Measurements from ENCODE around the gene EPG5.
"Not testable (repeated sequence)": the region's sequence is repeated elsewhere in the genome, so short reads cannot be mapped to it uniquely, and the experiment has no call there.

EPG5 gene

DNA sequence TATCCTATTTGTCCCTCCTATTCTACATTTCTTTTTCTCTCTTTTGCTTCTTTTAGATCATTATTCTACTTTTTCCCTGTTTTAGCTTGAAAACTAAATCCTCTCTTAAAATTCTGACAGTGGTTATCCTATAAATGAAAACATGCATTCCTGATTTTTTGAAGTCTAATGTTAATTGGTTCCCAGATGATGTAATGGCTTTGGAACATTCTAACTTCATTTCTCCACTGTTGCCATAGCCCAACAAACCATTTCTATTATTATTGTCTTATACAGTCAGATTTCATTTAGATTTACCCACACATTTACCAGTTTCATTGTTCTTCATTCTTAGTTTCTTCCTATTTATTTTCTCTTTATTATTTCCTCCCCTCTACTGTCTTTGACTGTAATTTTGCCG, 105.2 kb downstream of the EPG5 start:
- DNase-seq: no peak

DNA sequence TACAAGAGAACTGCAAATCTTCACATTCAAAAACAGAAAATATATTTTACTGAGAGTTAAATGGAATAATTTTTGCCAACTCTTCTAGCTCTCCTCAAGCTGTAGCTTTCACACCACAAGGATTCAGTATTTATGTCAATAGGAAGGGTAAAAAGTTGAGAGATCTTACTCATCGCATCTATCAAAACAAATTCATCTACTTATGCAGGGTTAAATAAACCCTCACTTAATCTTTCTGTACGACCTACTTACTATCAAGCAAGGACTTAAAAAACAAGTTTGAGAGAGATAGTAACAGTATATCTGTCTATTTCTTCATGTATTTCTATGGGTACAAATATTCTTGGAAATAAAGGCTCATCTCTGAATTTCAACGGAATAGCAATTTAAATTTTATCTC, 106.2 kb downstream of the EPG5 start:
- DNase-seq: no peak

DNA sequence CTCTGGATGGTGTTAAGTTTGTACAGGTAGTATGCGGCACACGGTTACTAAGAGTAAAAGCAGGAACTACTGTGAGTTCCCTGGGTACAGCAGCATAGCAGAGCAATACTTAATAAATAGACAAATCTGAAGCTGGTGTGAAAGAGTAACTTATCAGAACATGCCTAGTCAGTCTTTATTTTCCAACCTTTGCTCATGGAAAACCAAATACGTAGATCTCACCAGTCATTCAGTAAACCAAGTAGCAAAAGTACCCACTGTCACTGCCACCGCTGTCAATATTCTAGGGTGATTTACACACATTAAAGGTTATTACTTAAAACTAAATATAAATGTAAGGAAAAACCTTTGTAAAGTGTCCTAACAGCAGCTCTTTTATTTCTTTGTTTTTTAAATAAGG, 106.6 kb downstream of the EPG5 start:
- no peak for DNase-seq

DNA sequence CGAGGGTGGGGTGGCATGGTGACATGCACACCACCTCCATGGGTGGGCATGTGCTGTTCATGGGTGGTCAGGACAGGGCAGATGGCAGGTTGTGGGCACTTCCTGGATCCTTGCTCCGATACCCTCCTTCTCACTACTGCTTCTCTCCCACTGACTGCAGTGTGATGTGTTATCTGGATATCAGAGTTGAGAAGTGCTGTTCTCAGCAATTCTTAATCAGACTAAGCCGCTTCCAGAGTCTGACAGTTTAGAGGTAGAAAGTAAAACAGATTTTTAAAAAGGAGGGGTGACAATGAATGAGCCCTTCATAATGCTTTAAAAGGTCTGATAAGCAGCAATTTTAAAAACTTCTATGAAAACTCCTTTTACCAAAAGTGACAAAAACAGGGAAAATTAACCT, 107.8 kb downstream of the EPG5 start:
- DNase-seq: no peak

DNA sequence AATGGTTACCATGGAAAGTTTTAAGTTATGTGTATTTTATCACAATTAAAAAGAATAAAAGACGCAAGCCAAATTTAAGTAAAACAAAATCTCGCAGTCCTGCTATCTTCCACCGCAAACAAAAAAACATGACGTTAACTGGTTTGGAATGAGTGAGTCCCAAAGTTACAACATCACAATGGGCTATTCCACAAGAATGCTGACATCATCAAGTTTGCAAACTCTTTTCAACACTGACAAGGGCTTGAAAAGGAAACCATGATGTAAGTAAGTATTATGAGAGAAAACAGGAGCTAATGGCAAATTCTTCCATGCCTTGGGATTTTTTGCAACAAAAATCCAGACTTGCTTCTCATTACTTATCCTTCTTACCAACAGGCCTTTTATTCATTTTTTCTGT, 110.6 kb downstream of the EPG5 start:
- DNase-seq: peak; percentile 61

DNA sequence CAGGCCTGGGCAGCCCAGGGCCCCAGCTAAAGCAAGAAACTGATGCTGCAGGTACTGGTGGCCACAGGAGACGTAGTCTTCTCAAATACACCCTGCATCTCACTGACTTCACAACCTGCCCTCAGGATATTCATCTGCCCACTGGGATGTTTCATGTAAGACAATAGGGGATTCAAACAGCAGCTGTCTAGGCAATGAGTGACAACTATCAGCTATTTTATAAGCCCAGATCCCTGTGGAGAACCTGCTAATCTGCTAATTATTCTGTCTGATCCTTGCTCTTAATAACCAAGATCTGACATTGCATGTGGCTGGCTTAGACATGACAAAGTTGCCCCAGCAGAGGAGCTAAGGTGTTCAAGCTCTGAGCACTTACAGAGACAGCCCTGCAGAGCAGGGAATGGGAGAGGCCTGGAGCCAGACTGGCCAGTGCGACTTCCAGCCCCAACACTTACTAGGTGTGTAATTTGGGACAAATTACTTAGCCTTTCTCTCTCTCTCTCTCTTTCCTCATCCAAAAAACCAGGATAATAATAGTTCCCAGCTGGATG, 113.0 kb downstream of the EPG5 start:
- no peak for DNase-seq

DNA sequence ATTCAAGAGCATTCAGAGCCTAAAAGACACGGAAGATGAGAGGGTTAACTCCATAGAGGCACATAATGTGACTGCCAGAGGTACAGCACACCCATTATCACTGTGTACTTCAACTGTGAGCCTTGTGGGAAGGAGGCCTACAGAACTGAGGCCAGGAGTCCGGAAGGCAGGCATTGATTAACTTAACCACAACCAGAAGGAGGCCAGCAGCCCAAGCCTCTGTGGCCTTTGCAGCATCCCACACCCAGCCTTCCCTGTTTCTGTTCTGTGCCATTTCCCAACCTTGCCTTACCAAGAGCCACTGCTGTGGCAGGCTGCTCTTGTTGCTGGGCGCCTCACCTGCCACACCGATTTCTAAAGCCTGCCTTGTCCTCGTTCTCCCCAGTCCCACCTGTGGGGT, 114.5 kb downstream of the EPG5 start:
- no peak for DNase-seq

DNA sequence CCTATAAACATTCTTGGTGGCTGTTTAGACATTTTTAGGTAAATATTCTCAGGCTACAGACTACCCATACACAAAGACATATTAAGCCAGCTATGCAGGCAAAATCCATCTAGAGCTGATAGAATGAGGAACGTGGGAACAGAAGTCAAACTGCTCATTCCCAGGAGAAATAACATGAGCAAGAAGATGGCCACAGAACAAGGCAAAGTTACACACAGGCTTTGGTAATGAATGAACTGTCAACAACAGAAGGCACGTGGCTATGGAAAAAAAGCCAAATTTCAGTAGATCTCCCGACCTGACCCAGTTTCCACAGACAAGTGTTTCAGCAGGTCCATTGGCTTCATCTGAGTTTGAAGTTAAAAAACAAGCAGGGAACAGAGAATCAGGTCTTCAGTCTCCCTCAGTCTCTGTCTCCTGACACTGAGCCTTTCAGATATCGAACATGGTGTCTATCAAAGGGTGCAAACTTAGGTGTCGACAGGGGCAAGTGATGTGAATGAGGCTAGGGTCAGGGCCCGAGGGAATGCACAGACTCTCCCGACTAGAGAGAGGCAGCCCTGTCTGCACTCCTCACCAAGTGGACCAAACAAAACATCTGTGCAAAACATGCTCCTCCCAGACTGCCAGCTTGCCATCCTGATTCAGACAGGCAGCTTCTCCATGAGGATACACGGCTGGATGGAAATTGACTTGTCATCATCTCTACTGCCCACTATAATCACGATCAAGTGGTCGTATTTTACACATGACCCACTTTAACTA, 115.8 kb downstream of the EPG5 start:
- no peak for DNase-seq

DNA sequence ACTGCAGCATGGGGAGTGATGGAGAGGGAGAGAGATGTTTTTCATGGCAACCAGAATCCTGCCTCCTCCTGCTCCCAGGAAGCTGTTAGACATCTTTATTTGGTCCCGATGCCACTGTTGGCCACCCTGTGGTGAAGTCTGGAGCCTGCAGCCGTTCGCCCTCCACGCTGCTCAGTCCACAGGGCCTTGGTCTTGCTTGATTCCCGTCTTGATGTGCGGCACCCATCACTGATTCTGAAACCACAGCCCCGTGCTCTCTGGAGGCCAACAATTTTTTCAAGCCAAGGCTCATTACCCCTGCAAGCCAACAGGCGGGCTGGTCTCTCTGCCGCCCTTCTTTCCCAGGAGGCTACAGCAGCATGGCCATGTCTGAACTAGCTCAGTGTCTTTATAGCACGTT, 117.1 kb downstream of the EPG5 start:
- no peak for DNase-seq

DNA sequence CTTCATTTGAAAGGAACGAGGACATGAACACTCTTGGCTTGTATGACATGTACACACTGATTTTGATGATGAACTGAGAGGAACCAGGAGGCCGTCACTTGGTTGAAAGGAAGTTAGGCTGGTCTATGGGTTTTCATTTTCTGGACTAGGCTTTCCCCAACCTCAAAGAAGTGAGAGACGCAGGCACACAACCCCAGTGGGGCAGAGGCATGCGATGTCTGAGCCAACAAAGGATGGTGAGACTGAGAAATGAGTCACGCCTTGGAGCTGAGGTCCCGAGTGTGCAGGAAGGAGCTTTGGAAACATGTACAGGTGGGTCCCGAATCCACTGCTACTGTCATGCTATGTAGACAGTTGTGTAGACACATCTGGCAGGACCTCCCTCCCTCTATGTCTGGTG, 117.6 kb downstream of the EPG5 start:
- DNase-seq: no peak

DNA sequence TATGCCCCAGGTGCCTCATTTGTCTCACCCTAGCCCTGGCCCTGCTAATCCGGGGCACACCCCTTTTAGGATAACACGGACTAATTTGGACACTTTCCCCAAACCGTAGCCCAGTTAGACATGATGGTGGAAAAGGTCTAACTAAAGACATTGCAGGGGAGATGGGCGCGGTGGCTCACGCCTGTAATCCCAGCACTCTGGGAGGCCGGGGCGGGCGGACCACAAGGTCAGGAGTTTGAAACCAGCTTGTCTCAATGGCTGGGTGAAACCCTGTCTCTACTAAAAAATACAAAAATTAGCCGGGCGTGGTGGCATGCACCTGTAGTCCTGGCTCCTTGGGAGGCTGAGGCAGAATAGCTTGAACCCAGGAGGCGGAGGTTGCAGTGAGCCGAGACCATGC, 118.5 kb downstream of the EPG5 start:
- DNase-seq: not testable (repeated sequence)

DNA sequence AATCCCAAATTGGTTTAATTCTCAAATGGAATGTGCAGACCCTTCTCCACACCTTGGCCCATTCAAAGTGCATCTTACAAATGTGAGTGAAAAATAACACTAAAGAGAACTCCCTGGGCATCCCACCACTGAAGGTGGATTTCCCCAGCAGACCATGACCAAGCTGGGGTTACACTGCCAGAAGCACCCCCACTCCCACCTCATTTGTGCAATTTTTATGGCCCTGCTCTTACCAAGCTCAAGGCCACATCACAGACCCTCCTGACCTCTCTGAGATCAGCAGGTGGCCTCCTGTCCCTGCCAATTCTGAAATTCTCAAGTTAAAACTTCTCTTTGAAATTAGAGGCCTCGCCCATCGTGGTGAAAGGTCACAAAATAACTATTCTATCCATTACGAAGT, 120.0 kb downstream of the EPG5 start:
- no peak for DNase-seq

DNA sequence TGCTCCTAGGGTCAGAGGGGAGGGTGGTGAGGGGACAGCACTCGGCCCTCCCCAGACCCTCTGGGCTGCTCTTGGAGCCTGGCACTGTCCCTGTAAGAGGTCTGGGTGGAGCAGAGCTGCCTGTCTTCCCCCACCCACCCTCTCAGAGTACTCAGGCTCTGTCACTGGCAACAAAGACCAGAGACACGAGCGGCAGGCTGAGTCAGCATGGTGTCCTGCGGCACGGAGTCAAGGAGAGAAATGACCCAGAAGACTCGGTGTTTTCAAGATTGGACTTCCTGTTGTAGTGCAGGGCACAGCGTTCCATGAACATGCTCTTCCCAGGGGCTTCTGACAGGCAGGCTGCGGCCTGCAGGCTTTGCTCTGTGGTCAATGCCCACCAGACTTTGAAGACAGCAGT, 121.7 kb downstream of the EPG5 start:
- DNase-seq: no peak

DNA sequence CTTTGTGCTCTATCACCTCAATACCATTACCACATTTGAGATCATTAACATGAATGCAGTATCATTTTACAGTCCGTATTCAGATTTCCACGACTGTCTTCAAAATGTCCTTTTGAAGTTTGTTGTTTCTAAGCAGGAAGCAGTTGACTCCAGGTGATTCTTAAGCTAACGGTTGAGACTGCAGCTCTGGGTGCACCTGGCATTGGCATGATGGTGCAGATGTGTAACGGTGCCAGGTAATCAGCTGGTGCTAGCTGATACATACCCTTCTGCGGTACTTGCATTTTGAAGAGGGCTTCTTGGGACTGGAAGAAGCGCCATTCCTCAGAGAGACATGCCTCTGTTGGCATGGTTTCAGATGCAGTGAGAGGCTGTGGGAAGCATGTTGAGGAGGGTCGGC, 122.2 kb downstream of the EPG5 start:
- DNase-seq: no peak

DNA sequence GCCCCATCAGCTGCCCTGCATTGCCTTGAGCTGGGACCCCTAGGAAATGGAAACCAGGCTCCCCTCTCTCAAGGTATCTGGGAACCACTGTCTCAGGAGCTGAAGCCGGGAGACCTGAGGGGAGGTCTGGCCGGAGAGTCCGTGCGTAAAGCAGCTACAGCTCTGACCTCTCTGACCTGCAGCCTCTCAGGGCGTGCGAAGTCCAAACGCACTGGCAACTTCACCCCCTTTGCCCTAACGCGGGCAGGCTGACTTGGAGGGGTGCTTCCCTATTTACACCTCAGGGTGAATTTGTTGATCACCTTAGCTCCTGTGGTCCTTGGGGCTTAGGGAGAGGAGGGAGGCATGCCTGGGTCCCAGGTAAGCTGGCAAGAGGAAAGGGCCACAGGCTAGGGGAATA, 124.1 kb downstream of the EPG5 start:
- DNase-seq: no peak

DNA sequence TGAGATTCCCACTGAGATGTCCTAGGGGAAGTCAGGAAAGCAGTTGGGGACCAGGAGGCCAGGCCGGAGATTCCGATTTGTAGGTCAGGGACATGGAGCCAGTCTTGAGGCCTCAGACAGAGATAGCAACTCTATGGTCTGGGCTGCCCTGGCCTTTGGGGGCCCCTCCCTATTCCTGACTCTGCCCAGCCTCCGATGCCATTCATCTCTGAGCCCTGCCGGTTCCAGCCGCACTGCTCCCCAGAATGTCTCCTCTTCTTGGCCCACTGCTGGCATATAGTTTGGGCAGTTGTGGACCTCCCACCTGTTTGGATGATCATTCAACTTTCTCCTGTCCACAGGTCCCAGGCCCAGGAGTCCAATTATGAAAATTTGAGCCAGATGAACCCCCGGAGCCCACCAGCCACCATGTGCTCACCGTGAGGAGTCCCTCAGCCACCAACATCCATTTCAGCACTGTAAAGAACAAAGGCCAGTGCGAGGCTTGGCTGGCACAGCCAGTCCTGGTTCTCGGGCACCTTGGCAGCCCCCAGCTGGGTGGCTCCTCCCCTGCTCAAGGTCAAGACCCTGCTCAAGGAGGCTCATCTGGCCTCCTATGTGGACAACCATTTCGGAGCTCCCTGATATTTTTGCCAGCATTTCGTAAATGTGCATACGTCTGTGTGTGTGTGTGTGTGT, 125.2 kb downstream of the EPG5 start:
- DNase-seq: no peak

DNA sequence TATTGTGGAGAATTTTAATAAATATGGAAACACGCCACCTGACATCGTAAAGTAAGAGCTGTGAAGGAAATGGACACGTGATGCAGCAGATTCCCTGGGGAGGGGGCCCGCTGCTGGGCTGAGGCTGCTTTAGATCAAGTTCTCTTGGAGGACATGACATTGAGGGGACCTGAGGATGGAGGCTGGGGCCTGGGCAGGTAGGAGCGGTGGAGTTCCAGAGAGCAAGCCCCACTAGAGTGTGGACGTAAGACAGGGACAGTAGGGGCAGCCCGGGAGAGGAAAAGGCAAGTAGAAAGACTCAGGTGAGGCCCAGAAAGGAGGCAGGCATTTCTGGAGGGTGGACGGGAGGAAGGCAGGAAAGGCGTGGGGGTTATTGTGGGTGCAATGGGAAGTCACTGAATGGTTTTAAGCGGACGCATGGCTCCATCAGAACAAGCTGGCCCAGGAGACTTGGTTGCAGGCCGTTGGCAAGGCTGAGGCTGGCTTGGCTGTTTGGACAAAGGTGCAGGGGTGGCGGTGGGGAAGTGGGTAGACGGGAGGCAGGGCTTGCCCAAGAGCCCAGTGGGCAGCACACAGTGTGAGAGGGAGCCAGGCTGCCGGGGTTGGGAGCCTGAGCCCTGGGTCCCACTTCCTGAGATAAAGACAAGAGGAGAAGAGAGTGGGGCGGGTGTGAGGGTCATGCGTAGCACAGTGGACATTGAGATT, 125.9 kb downstream of the EPG5 start:
- no peak for DNase-seq

DNA sequence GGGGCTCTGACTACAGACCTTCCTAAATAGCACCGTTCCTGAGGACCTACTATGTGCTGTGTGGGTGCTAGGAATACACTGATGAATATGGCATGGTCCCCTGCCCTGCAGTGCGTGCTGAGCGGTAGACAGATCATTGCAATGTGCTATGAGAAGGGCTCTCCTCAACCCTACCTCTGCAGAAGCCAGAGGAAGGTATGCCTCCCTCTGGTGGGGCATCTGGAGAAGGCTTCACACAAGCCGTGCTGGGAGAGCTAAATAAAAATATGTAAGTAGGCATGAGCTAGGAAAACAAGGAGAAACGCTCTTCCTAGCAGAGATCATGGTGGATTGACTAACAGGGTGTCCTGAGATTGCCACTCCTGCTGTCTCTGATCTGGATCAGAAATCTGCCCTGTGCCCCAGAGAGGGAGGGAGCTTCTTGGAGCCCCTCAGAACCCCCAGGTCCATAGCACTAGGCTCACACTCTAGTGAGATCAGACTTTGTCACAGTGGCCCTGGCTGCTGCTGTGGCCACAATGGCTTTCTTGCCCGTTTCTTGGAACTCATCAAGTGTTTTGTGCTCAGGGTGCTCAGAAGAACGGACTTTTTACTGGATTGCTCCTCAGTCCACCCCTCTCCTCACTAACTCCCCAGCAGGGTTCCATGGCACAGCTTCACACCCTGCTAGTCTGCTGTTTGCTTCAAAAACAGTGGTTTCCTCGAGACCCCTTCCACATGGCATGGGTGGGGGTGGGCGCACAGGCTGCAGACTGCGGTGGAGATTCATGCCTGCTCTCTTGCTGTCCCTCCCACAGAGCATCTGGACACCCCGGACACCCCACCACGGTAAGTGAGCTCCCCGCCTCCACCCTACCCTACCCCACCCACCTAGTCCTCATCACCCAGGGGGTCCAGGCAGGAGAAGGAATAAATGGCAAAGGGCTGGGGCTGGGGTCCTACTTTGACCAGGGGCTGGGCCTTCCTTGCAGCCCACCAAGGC, 127.4 kb downstream of the EPG5 start:
- DNase-seq: peak; percentile 83

DNA sequence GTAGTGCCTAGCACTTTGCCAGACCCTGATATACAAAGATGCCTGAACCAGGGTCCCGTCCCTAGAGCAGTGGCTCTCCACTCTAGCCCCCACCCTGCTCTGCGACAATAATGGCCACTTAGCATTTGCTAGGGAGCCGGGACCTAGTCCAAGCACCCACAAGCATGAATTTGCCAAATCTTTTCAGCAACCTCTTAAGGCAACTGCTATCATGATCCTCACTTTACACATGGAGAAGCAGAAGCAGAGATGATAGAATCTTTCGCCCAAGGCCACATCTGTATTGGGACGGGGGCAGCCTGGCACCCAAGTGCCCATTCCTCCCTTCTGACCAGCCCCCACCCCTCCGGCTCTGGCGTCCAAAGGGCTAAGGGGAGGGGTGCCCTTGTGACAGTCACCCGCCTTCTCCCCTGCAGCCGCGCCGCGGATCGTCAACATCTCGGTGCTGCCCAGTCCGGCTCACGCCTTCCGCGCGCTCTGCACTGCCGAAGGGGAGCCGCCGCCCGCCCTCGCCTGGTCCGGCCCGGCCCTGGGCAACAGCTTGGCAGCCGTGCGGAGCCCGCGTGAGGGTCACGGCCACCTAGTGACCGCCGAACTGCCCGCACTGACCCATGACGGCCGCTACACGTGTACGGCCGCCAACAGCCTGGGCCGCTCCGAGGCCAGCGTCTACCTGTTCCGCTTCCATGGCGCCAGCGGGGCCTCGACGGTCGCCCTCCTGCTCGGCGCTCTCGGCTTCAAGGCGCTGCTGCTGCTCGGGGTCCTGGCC, 128.6 kb downstream of the EPG5 start:
- no peak for DNase-seq

DNA sequence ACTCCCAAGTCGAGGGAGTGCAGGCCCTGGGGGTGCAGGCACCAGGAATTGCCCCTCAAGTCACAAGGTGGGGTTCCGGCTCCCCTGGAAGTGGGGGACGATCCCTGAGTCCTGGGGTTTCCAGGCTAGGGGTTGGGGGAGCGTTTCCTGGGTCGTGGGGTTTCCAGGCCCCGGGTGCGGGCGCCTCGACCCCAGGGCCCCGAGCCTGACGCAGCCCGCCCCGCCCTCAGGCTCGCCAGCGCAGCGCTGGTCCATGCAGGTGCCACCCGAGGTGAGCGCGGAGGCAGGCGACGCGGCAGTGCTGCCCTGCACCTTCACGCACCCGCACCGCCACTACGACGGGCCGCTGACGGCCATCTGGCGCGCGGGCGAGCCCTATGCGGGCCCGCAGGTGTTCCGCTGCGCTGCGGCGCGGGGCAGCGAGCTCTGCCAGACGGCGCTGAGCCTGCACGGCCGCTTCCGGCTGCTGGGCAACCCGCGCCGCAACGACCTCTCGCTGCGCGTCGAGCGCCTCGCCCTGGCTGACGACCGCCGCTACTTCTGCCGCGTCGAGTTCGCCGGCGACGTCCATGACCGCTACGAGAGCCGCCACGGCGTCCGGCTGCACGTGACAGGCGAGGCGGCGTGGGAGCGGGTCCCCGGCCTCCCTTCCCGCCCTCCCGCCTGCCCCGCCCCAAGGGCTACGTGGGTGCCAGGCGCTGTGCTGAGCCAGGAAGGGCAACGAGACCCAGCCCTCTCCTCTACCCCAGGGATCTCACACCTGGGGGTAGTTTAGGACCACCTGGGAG, 129.7 kb downstream of the EPG5 start:
- peak; percentile 48 for DNase-seq

Measured in fibroblast of skin of abdomen (primary cell).